Stimulated activated CD8-positive, alpha-beta memory T cell treated with anti-CD3 and anti-CD28 coated beads, Interleukin-4, amount 100 ng/mL, for 24 hours (primary cell): ENCODE data around the gene GPR68.

Source experiments
- DNase-seq: peaks from one replicate; pipeline ENCODE4 v3.0.0-alpha.2; 2020; ENCODE audit warnings: low read depth

The GPR68 gene

GRCh38 chr14:91244501-91244901, at the start of gene GPR68:
Gene GPR68, minus strand, starts transcription at chr14:91244704. Its CDS starts 9,654 bp downstream, at chr14:91235050.
- no peak for DNase-seq

GRCh38 chr14:91294153-91294552, 49.6 kb upstream of the GPR68 start:
- no peak for DNase-seq

GRCh38 chr14:91293281-91293680, 48.8 kb upstream of the GPR68 start:
- no peak for DNase-seq

GRCh38 chr14:91292491-91292890, 48.0 kb upstream of the GPR68 start:
- DNase-seq = no peak

GRCh38 chr14:91291786-91292405, 47.4 kb upstream of the GPR68 start:
- DNase-seq = no peak

GRCh38 chr14:91290986-91291385, 46.5 kb upstream of the GPR68 start:
- no peak for DNase-seq

- DNase-seq = no peak
These were observed 45.0 kb upstream of the GPR68 start for GRCh38 chr14:91289464-91289863.

- DNase-seq = no peak
These were observed 44.4 kb upstream of the GPR68 start for GRCh38 chr14:91288876-91289275.

GRCh38 chr14:91286530-91286937, 42.0 kb upstream of the GPR68 start:
- DNase-seq = peak; percentile 70

GRCh38 chr14:91284791-91285548, 40.5 kb upstream of the GPR68 start:
- no peak for DNase-seq

GRCh38 chr14:91284146-91284790, 39.8 kb upstream of the GPR68 start:
- DNase-seq = no peak

GRCh38 chr14:91283666-91284065, 39.2 kb upstream of the GPR68 start:
- no peak for DNase-seq

- DNase-seq = no peak
These were observed 38.6 kb upstream of the GPR68 start for GRCh38 chr14:91282954-91283645.

- DNase-seq = no peak
These were observed 36.8 kb upstream of the GPR68 start for GRCh38 chr14:91281346-91281745.

- no peak for DNase-seq
These were observed 35.6 kb upstream of the GPR68 start for GRCh38 chr14:91280129-91280528.

GRCh38 chr14:91279354-91279753, 34.9 kb upstream of the GPR68 start:
- DNase-seq = no peak

GRCh38 chr14:91278383-91278715, 33.8 kb upstream of the GPR68 start:
- no peak for DNase-seq

GRCh38 chr14:91277546-91278382, 33.3 kb upstream of the GPR68 start:
- DNase-seq = no peak

GRCh38 chr14:91274796-91275195, 30.3 kb upstream of the GPR68 start:
- DNase-seq = no peak

GRCh38 chr14:91273885-91274273, 29.4 kb upstream of the GPR68 start:
- DNase-seq = no peak

- DNase-seq = no peak
These were observed 28.9 kb upstream of the GPR68 start for GRCh38 chr14:91273273-91273884.
